GM13977 (cell line): ENCODE measurements around the gene RSAD2.

Experiments used
- DNase-seq: peaks from one replicate; pipeline ENCODE4 v3.0.0; 2012; ENCODE audit warnings: low spot score
- CTCF ChIP-seq: IDR thresholded peaks from 2 replicates; pipeline ENCODE4 v1.5.1; 2012; ENCODE audit warnings: mild to moderate bottlenecking, control low read depth; ENCODE audit not compliant: insufficient read depth; ENCODE audit errors: extremely low read depth, missing control alignments
- in situ Hi-C: fragments of 300-500 bp; cut with MboI; formaldehyde crosslinking; loops from one replicate; pipeline ENCODE4 v1.12.0; 2022; ENCODE audit warnings: low sequenced_read_pairs, low pct_unique_long_range_greater_than_20kb, mixed read lengths, inconsistent platforms; ENCODE audit not compliant: unreplicated experiment

Gene RSAD2

GRCh38 chr2:6863792-6864191, 13.8 kb upstream of the RSAD2 start:
- no peak for TF ChIP-seq CTCF
- DNase-seq, result peak; percentile 16
- in situ Hi-C loops, result no loop called here

- no peak for TF ChIP-seq CTCF
- DNase-seq, result peak; percentile 12
- in situ Hi-C loops, result no loop called here
These were observed 13.3 kb upstream of the RSAD2 start for GRCh38 chr2:6864231-6864754.

- no peak for DNase-seq
- TF ChIP-seq CTCF, result no peak
- in situ Hi-C loops, result no loop called here
These were observed 12.6 kb upstream of the RSAD2 start for GRCh38 chr2:6864923-6865345.

GRCh38 chr2:6865346-6866274, 12.0 kb upstream of the RSAD2 start, which contains the start of gene CMPK2:
Gene CMPK2, minus strand, starts transcription at chr2:6865907. Its CDS starts 211 bp downstream, at chr2:6865696.
- peak; percentile 93 for DNase-seq
- in situ Hi-C loops, result no loop called here
- peak; percentile 42 for TF ChIP-seq CTCF

GRCh38 chr2:6866275-6866671, 11.3 kb upstream of the RSAD2 start:
- TF ChIP-seq CTCF, result peak; percentile 44
- peak; percentile 59 for DNase-seq
- in situ Hi-C loops, result no loop called here

- in situ Hi-C loops, result no loop called here
- TF ChIP-seq CTCF, result no peak
- no peak for DNase-seq
These were observed 10.6 kb upstream of the RSAD2 start for GRCh38 chr2:6866982-6867381.
